OCI-LY1 (cell line): ENCODE data around the gene DDR2.

Experiments
- EZH2 ChIP-seq: fragments of 200-600 bp; sonication (generic), shearing (Covaris generic); IDR thresholded peaks from 2 replicates; pipeline ENCODE4 v1.8.0; 2017; ENCODE audit warnings: borderline replicate concordance, mixed run types, mild to moderate bottlenecking, antibody characterized with exemption, low read length, moderate library complexity, mixed read lengths
- TF ChIP-seq, protein P1 (sequence below): fragments of 200-600 bp; sonication (generic), shearing (Covaris generic); IDR thresholded peaks from 2 replicates; pipeline ENCODE4 v1.5.1; 2017; ENCODE audit warnings: mild to moderate bottlenecking, antibody characterized with exemption, low read length, moderate library complexity, mixed read lengths

DNA sequence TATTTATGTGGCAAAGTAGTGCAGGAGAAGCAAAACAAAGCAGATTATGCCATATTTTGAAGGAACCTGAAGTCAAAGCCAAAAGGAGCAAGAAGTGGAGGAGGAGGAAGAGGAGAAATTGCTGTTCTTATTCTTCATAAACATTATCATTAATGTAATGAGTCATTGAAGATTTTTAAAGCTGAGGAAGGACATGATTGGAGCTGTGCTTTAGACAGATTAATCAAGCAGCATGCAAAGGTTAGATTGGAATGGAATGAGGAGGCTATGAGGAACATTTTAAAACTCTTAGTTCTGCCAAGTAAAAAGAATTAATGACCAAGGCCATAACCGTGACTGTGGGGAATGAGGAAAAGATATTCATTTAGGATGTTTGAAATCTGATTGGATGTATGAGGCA, 125.2 kb downstream of the DDR2 start:
- TF ChIP-seq, protein P1, sequence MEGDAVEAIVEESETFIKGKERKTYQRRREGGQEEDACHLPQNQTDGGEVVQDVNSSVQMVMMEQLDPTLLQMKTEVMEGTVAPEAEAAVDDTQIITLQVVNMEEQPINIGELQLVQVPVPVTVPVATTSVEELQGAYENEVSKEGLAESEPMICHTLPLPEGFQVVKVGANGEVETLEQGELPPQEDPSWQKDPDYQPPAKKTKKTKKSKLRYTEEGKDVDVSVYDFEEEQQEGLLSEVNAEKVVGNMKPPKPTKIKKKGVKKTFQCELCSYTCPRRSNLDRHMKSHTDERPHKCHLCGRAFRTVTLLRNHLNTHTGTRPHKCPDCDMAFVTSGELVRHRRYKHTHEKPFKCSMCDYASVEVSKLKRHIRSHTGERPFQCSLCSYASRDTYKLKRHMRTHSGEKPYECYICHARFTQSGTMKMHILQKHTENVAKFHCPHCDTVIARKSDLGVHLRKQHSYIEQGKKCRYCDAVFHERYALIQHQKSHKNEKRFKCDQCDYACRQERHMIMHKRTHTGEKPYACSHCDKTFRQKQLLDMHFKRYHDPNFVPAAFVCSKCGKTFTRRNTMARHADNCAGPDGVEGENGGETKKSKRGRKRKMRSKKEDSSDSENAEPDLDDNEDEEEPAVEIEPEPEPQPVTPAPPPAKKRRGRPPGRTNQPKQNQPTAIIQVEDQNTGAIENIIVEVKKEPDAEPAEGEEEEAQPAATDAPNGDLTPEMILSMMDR: no peak
- TF ChIP-seq EZH2: no peak
